GM12891 (cell line): ENCODE data around the gene ADRA2B.
"Not testable (repeated sequence)": the region's sequence is repeated elsewhere in the genome, so short reads cannot be mapped to it uniquely, and the experiment has no call there.

ENCODE experiments used
- DNase-seq: peaks from one replicate; pipeline ENCODE4 v3.0.0; 2011; ENCODE audit warnings: low spot score; ENCODE audit not compliant: insufficient read length
- FAIRE-seq: peaks from 2 replicates; lab custom pipeline; 2011; peaks lifted over from hg19 to GRCh38; lab: Jason Lieb, UNC
- PAX5 ChIP-seq: IDR thresholded peaks from 2 replicates; pipeline ENCODE4 v1.6.1; 2011; ENCODE audit warnings: low read length, moderate library complexity, mild to moderate bottlenecking; ENCODE audit not compliant: insufficient read depth, severe bottlenecking
- POLR2A ChIP-seq: IDR thresholded peaks from 2 replicates; pipeline ENCODE4 v1.6.1; 2011; ENCODE audit warnings: low read depth, low read length, control low read depth
- POLR2AphosphoS5 ChIP-seq: IDR thresholded peaks from 2 replicates; pipeline ENCODE4 v1.6.1; 2011; ENCODE audit warnings: low read depth, low read length, control low read depth
- POU2F2 ChIP-seq: IDR thresholded peaks from 2 replicates; pipeline ENCODE4 v1.6.1; 2011; ENCODE audit warnings: low read depth, mild to moderate bottlenecking, control low read depth, low read length, moderate library complexity
- SPI1 ChIP-seq: IDR thresholded peaks from 2 replicates; pipeline ENCODE4 v1.6.1; 2011; ENCODE audit warnings: low read depth, low read length, control low read depth
- TAF1 ChIP-seq: IDR thresholded peaks from 2 replicates; pipeline ENCODE4 v1.6.1; 2011; ENCODE audit warnings: low read depth, low read length, control low read depth

ADRA2B gene

DNA sequence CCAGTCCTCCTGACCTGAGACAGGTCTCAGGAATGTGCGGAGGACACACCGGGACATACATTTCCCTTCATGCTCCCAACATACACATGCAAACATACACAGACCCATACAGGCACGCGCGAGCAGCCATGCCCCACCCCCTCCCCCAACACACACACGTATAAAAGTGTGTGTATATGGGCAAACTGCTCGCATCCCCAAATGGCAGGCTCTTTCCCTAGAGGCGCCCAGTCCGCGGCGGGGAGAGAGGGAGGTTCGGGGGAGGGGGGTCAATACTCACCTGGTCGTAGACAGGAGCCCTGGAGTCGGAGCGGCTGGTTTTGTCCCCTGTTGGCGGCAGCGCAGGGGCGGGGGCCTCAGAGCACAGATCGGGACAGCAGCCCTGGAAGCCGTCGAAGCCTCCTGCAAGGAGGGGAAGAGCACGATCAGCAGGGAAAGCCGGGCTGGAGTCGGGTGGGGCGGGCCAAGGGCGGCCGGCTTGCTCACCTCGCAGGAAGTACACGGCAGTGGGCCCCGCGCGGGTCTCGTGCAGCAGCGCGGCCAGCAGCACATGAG lies 28.2 kb upstream of the ADRA2B start:
- DNase-seq (no peak), FAIRE-seq (peak; percentile 41)
- no peak for TF ChIP-seq POU2F2
- TF ChIP-seq TAF1 = no peak

DNA sequence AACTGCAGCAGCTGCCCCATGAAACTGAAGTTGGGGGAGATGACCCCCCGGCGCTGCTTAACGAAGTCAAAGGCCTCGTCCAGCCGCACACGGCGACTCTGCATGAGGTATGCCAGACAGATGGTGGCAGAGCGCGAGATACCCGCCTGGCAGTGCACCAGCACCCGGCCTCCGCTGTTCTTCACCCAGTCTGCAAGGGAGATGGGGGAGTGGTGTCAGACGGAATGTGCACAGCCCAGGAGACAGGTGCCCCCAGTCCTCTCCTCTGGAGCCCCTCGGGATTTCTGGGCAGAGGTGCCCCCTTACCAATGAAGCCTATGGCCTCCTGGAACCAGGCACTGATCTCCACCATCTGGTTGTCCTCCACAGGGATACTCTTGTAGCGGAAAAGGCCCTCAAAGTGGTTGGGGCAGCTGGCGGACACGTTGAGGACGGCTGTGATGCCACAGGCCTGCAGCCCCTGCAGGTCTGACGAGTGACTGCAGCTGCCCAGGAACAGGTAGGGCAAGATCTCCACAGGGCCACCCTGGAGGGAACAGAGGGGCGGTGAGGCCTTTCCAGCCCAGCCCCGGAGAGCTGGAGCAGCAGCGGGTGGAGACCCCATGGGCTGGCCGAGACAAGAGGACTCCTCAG lies 27.6 kb upstream of the ADRA2B start:
- TF ChIP-seq POLR2AphosphoS5 (peak; percentile 76; the same call in 1 of the 2 replicates), POLR2A (peak; percentile 41; the same call in 1 of the 2 replicates), SPI1 (no peak), TAF1 (no peak), PAX5 (no peak), POU2F2 (0 out of 2 replicates have a peak, but pooled peaks have one; percentile 35)
- no peak for DNase-seq
- FAIRE-seq = peak; percentile 23

DNA sequence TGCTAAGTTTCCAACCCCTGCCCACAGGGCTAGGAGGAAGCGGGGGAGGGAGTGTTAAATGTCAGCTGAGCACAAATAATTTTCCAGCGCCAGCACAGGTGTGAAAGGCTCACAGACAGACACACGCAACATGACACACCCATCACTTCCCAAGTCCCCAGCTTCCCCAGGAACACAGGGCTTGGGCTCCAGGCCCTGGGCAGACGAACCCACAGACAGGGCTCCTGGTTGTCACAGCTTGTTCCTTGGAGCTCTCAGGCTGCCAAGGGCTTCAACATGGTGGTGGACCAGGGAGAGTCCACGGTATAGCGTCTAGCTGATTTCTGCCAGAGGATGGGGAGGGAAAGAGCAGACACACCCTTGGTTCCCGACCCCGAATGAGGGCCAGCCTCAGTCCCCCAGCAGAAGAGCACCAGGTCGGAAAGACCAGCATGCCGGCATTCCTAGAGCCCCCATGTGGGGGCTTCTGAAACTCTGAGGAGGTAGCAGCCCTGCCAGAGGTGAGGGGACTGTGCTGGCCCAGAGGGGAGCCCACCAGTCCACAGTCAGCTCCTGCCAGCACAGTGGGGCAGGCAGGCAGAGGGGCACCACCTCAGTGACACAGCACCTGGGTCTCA lies 27.0 kb upstream of the ADRA2B start:
- TF ChIP-seq PAX5 = no peak
- TF ChIP-seq POLR2A = peak; percentile 46
- peak; percentile 83 for TF ChIP-seq POLR2AphosphoS5
- no peak for TF ChIP-seq SPI1
- no peak for TF ChIP-seq POU2F2
- no peak for TF ChIP-seq TAF1
- FAIRE-seq (no peak), DNase-seq (no peak)

DNA sequence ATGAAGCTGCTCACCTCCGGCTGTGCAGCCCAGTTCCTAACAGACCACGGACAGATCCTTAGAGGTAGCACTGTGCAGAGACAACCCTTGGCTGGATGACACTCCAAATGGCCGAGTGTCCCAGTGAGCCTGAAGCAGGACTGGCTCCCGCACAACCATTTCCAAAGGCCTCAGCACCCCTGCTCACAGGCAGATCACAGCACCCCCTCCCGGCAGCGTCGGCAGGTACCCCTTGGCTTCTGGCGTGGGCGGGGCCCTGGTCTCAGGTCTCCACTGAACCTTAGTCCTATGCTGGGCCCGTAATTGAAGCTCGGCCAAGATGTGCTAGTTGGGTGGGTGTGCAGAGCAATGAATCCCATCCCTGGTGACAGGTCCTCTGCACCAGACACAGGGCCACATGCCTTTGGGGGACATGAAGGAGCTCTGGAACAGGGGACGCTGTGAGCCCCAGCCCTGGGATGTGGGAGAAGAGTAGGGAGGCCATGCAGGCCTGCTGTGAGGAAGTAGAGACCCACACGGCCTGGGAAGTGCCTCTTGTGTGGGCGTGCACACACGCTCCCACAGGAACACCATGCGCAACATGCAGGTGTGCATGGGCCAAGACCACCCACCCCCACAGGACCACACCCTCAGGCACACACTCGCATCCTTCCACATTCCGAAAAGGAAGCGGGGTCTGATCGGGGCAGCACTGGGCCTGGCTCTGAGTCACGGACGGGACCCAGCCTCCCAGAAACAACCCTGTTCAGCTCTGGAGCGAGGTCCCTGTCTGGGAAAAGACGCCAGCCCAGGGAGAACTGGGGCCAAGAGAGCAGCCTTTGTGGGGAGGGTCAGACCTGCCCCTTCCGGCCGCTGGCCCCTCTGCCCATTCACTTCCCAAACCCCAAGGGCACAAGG lies 26.1 kb upstream of the ADRA2B start:
- TF ChIP-seq TAF1 = no peak; the same call in 1 of the 2 replicates
- TF ChIP-seq SPI1 = peak; percentile 36; the same call in 1 of the 2 replicates
- peak; percentile 57 for TF ChIP-seq PAX5
- TF ChIP-seq POU2F2 = peak; percentile 83; the same call in 1 of the 2 replicates
- peak; percentile 90 for TF ChIP-seq POLR2AphosphoS5
- peak; percentile 77; the same call in 1 of the 2 replicates for TF ChIP-seq POLR2A
- peak; percentile 87 for FAIRE-seq
- no peak for DNase-seq

DNA sequence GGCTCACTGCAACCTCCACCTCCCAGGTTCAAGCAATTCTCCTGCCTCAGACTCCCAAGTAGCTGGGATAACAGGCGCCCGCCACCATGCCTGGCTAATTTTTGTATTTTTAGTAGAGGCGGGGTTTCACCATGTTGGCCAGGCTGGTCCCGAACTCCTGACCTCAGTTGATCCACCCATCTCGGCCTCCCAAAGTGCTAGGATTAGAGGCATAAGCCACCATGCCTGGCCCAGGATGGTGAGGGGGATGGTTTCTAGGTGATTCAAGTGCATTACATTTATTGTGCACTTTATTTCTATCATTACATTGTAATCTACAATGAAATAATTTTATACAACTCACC lies 25.2 kb upstream of the ADRA2B start:
- not testable (repeated sequence) for DNase-seq, FAIRE-seq

DNA sequence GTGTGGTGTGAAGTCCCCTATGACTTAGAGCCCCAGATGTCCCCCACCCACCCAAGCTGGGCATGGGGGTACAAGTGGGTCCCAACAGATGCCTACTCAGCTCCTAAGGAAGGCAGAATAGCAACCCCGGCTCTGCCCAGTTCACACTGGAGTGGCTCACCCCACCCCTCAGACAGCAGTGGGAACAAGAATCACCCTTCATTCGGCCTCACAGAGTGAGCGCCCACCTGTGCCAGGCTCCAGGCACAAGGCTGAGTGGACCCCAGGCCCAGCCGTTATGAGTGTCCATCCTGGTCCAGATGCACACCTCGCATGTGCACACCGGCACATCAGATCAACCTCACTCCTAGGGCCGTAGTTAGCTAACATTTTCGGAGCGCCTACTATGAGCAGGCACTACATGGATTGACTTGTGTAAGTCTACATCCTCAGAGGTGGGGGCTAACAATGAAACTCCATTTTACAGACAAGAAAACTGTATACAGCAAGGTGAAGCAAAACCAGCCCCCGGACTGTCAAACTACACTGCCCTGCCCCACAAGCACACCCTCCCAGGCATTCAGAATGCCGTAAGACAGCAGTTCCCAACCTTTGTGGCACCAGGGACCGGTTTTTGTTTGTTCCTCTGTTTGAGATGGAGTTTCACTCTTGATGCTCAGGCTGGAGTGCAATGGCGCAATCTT lies 24.7 kb upstream of the ADRA2B start:
- FAIRE-seq (no peak), DNase-seq (no peak)
- peak; percentile 64 for TF ChIP-seq POLR2AphosphoS5
- TF ChIP-seq POU2F2 = no peak
- peak; percentile 25; the same call in 1 of the 2 replicates for TF ChIP-seq TAF1
- no peak for TF ChIP-seq PAX5
- TF ChIP-seq SPI1 = no peak
- TF ChIP-seq POLR2A = peak; percentile 77

DNA sequence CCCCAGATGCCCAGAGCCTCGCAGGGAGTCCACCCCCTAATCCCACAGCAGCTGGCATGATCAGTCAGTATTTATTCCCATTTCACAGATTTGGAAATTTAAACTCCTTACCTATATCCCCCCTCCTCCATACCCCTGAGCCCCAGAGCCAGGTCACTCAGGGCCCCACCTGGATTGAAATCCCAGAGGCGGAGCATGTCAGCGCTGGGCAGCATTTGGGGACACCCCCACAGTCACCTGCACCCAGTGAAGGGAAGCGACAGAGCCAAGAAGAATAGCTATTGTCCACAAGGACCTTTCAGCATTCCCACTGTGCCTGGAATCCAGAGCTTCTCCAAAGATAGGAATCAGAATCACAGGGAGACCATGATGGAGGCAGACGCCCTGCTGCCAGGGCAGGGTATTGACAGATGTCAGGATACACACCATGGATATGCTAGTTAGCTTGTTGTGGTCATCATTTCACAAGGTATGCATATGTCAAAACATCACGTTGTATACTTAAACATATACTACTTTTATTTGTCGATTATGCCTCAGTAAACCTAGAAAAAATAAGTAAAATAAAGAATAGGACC lies 22.9 kb upstream of the ADRA2B start:
- TF ChIP-seq POU2F2 (no peak), SPI1 (no peak), PAX5 (no peak), POLR2A (0 out of 2 replicates have a peak, but pooled peaks have one; percentile 17), TAF1 (no peak), POLR2AphosphoS5 (no peak)
- no peak for DNase-seq
- no peak for FAIRE-seq

DNA sequence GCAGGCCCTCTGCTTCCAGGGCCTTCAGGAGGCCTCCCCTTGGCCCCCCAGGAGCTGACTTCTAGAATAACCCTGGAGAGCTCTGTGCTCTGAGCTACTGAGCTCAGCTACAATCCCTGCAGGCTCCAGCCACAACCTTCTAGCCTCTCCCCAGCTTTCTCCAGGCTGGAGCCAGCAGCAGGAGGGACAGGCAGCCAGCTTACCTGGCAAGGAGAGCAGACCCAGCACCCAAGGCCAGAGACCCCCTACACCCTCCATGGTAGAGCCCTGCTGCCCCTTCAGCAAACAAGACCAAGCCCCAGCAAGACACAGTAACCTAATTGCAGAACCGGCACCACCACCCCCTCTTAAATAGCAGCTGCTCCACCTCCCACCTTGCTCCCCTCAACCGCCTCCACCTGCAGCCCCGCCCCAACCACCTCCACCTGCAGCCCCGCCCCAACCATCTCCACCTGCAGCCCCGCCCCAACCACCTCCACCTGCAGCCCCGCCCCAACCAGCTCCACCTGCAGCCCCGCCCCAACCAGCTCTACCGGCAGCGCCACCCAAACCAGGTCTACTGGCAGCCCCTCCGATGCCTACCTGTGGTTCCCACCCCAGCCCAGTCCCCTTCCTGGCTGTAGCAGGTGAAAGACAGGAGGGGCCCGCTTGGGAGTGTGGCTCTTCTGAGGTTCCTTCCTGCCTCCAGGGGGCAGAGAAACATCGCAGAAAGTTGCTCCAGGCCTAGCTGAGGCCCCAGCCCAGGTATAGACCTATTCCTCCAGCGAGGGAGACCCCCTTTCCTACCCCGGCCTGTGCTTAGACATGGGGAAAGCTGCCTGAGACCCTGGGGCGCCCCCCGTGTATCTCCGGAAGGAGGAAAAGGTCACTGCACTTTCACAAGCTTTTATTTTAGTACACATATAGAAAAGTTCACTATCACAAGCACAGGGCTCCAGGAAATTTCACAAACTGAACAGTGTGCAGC lies 22.1 kb upstream of the ADRA2B start, which contains the start of gene ASTL:
Gene ASTL (minus strand): TSS at position 324 of the 967 bp plus-strand sequence. CDS start 66 bp downstream, at position 258.
- peak; percentile 66 for FAIRE-seq

More for the DNA sequence above, 22.1 kb upstream of the ADRA2B start, which contains the start of gene ASTL:
- TF ChIP-seq POU2F2 = no peak; the same call in 1 of the 2 replicates
- no peak for TF ChIP-seq SPI1
- TF ChIP-seq POLR2A = peak; percentile 53
- TF ChIP-seq POLR2AphosphoS5 = peak; percentile 83
- no peak for TF ChIP-seq PAX5
- no peak for TF ChIP-seq TAF1
- DNase-seq = peak; percentile 74
